ENCODE data around the gene ILDR1.

Gene ILDR1

DNA sequence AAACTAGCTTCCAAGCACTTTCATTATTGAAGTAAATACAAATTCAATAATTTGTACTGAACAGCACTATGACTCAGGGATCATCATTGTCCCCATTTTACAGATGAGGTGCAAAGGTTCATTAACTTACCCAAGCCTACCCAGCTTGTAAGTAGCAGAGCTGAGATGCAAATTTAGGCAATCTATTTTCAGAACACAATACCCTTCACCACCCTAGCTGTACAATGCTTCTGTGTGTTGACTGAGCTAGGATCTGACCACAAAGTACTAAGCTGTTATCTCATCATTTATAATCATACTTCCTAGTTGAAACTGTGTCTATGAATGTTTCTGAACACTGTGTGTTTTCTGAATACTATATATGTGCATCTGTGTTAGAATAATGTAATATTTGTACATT lies 3.2 kb upstream of the ILDR1 start:
- TF ChIP-seq EZH2 (IDR thresholded peaks at IDR 0.05) (no peak), POLR2AphosphoS5 (IDR thresholded peaks at IDR 0.05; ENCODE audit: borderline replicate concordance, low read depth, low read length) (no peak), FOXP2 (optimal IDR thresholded peaks at IDR 0.05; ENCODE audit: control extremely low read depth, extremely low read length, insufficient read depth) (no peak)
- H3K36me3 ChIP-seq (ENCODE audit: insufficient read depth, low read length): no peaks in the 10 kb centered on the region
- no peak overlapping the region for H3K9ac ChIP-seq (ENCODE audit: insufficient read length)
- no peaks in the 10 kb centered on the region for H3K9me3 ChIP-seq (ENCODE audit: low read depth, low read length)
- H3K27ac ChIP-seq: no peak overlapping the region
- H3K4me3 ChIP-seq: no peak overlapping the region
- no peak for DNase-seq (ENCODE audit: low read depth, low spot score)

DNA sequence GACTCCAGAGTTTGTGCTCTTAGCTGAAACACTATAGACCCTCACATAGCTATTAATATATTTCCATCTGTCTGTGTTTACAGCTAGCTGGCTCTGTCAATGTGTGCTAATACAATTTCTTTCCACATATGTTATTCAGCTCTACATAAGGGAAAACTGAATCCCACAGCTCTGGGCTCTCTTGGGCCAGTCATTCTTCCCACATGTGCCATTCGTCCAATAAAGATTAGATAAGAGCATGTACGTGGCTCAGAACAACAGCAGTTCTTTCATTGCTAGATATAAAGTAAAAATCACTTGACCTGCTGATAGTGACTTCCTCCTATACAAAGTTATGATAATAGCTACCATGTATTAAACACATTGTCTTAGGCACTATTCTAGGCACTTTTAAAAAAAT lies 2.8 kb upstream of the ILDR1 start:
- DNase-seq (ENCODE audit: low read depth, low spot score): no peak
- H3K36me3 ChIP-seq (ENCODE audit: insufficient read depth, low read length): no peaks in the 10 kb centered on the region
- no peak overlapping the region for H3K9ac ChIP-seq (ENCODE audit: insufficient read length)
- H3K27ac ChIP-seq: no peak overlapping the region
- no peak overlapping the region for H3K4me3 ChIP-seq
- TF ChIP-seq POLR2AphosphoS5 (IDR thresholded peaks at IDR 0.05; ENCODE audit: borderline replicate concordance, low read depth, low read length) (no peak), EZH2 (IDR thresholded peaks at IDR 0.05) (no peak), FOXP2 (optimal IDR thresholded peaks at IDR 0.05; ENCODE audit: control extremely low read depth, extremely low read length, insufficient read depth) (no peak)
- no peaks in the 10 kb centered on the region for H3K9me3 ChIP-seq (ENCODE audit: low read depth, low read length)

DNA sequence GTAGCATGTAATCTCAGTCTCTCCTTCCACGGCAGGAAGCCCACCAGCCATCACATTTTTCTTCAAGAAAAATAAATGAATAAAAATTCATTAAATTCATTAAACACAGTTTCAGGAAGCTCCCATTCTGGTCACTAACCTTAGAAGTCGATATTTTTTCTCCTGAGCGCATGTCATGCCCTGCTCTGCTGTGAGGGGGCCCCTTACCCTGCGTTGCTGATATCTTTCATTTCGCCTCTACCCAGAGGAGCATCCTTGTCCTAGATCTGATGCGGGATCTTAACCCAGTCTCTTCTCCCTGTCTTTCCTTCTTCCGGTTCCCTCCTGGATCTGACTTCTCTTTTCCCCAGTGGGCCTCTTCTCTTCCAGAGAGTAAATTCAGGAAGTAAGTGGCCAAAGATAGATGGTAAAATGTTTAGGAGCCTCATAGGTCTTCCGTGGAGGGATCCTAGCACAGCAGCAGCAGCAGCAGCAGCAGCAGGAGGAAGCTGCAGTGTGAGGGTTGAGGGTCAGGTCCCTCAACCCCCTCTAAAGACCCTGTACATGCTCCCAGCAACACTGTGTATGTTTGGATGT lies 1.4 kb upstream of the ILDR1 start:
- no peaks in the 10 kb centered on the region for H3K36me3 ChIP-seq (ENCODE audit: insufficient read depth, low read length)
- TF ChIP-seq FOXP2 (optimal IDR thresholded peaks at IDR 0.05; ENCODE audit: control extremely low read depth, extremely low read length, insufficient read depth): no peak
- H3K4me3 ChIP-seq: no peak overlapping the region
- H3K9me3 ChIP-seq (ENCODE audit: low read depth, low read length): no peaks in the 10 kb centered on the region
- no peak for DNase-seq (ENCODE audit: low read depth, low spot score)
- H3K9ac ChIP-seq (ENCODE audit: insufficient read length): no peak overlapping the region
- no peak overlapping the region for H3K27ac ChIP-seq

DNA sequence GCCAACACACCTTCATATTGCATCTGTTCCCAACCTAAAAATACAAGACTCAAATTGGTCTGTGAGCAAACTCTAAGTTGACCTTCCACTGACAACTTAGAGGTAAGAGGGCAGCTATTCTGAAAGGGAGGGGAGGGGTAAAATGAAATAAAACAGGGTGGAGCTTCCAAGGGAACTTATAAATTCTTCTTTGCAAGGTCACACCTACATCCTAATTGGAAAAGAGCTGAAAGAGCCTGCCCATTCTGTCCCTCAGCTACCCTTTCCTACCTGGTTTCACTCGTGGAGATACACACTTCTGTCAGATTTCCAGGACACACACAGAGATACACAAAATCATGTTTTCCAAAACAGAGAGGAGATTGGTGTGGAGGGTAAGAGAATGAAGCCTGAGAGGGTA lies 1.0 kb downstream of the ILDR1 start:
- TF ChIP-seq POLR2AphosphoS5 (IDR thresholded peaks at IDR 0.05; ENCODE audit: borderline replicate concordance, low read depth, low read length) (no peak), EZH2 (IDR thresholded peaks at IDR 0.05) (no peak), FOXP2 (optimal IDR thresholded peaks at IDR 0.05; ENCODE audit: control extremely low read depth, extremely low read length, insufficient read depth) (no peak)
- Histone ChIP-seq H3K9ac (ENCODE audit: insufficient read length) (no peak overlapping the region), H3K4me3 (no peak overlapping the region), H3K36me3 (ENCODE audit: insufficient read depth, low read length) (no peaks in the 10 kb centered on the region), H3K27ac (no peak overlapping the region), H3K9me3 (ENCODE audit: low read depth, low read length) (no peaks in the 10 kb centered on the region)
- no peak for DNase-seq (ENCODE audit: low read depth, low spot score)

DNA sequence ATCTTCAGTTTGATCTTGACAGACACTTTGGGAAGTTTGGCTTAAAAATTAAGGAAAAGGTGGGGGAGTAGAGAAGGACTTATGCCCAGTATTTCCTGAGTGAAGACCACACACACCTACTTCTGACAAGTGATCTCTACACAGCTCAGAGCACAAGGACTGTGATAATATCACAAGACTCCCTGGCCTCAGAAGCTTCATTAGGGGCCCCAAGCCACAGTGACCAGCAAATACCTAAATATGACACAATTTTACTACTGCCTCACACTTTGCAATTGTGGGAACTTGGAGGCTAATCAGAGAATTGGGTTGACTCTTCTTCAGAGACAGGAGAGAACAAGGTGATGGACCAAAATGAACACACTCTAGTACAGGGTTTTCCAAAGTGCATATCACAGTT lies 2.6 kb downstream of the ILDR1 start:
- H3K36me3 ChIP-seq (ENCODE audit: insufficient read depth, low read length): no peaks in the 10 kb centered on the region
- DNase-seq (ENCODE audit: low read depth, low spot score): no peak
- no peak overlapping the region for H3K9ac ChIP-seq (ENCODE audit: insufficient read length)
- H3K27ac ChIP-seq: no peak overlapping the region
- H3K4me3 ChIP-seq: no peak overlapping the region
- H3K9me3 ChIP-seq (ENCODE audit: low read depth, low read length): no peaks in the 10 kb centered on the region
- no peak for TF ChIP-seq POLR2AphosphoS5 (IDR thresholded peaks at IDR 0.05; ENCODE audit: borderline replicate concordance, low read depth, low read length)
- no peak for TF ChIP-seq EZH2 (IDR thresholded peaks at IDR 0.05)
- TF ChIP-seq FOXP2 (optimal IDR thresholded peaks at IDR 0.05; ENCODE audit: control extremely low read depth, extremely low read length, insufficient read depth): no peak

DNA sequence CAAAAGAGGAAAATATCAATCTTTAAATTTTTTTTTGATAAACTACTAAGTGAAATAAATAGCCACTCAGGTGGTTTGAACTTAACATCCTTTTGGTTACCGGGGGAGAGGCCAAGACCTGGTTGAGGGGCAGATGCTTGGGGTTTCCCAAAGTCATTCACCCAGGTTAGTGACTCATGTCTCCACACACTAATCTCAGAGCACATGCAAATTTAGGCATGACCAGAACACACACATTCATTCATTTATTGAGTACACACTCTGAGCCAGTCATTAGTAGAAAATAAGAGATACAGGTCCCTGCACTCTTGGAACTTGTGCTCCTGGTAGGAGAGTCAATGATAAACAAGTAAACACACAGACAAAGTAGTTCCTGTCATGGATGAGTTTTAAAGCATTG lies 7.3 kb downstream of the ILDR1 start:
- H3K9me3 ChIP-seq (ENCODE audit: low read depth, low read length): no peaks in the 10 kb centered on the region
- no peaks in the 10 kb centered on the region for H3K36me3 ChIP-seq (ENCODE audit: insufficient read depth, low read length)
- no peak for DNase-seq (ENCODE audit: low read depth, low spot score)
- H3K9ac ChIP-seq (ENCODE audit: insufficient read length): no peak overlapping the region
- no peak overlapping the region for H3K4me3 ChIP-seq
- H3K27ac ChIP-seq: no peak overlapping the region
- TF ChIP-seq FOXP2 (optimal IDR thresholded peaks at IDR 0.05; ENCODE audit: control extremely low read depth, extremely low read length, insufficient read depth) (no peak), EZH2 (IDR thresholded peaks at IDR 0.05) (no peak), POLR2AphosphoS5 (IDR thresholded peaks at IDR 0.05; ENCODE audit: borderline replicate concordance, low read depth, low read length) (no peak)

DNA sequence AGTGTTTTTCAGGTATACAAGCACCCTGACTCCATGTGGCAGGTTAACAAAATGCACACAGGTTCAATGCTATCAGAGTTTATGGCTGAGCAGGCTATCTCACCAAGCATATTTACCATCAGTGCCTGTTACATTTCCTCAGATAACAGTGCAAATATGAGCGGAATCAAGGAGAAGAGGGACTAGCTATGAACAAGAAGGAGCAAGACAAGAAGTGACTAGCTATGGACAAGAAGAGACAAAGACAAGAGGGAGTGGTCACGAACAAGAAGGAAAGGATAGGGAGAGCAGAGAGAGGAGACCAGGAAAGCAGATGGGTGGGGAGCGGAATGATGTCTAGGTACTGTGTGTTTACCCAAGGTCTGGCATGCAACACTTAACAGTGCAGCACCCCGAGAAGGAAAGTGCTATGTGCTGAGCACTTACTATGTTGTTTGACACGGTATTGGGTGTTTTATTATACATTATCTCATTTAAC lies 8.6 kb downstream of the ILDR1 start:
- Histone ChIP-seq H3K9me3 (ENCODE audit: low read depth, low read length) (no peaks in the 10 kb centered on the region), H3K4me3 (no peak overlapping the region), H3K9ac (ENCODE audit: insufficient read length) (no peak overlapping the region), H3K36me3 (ENCODE audit: insufficient read depth, low read length) (no peaks in the 10 kb centered on the region), H3K27ac (no peak overlapping the region)
- TF ChIP-seq EZH2 (IDR thresholded peaks at IDR 0.05) (no peak), POLR2AphosphoS5 (IDR thresholded peaks at IDR 0.05; ENCODE audit: borderline replicate concordance, low read depth, low read length) (no peak), FOXP2 (optimal IDR thresholded peaks at IDR 0.05; ENCODE audit: control extremely low read depth, extremely low read length, insufficient read depth) (no peak)
- no peak for DNase-seq (ENCODE audit: low read depth, low spot score)

DNA sequence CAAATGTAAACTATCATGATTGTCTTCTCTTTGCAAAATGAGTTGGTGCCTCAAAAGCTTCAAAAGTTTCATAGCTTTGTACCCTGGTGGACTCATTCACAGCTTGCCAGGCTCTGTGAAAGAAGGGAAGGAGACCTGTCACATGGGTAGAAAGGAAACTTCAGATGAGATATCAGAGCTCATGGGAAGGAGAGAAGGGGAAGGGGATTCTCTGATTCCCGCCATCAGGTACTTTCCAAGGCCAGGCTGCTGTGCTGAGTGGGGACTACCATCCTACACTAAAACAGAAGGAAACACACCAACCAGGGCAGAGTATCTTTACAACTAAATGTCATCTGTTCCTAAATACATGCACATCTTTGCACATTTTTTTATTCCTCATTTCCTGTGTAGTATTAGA lies 9.2 kb downstream of the ILDR1 start:
- Histone ChIP-seq H3K4me3 (no peak overlapping the region), H3K36me3 (ENCODE audit: insufficient read depth, low read length) (no peaks in the 10 kb centered on the region), H3K9ac (ENCODE audit: insufficient read length) (no peak overlapping the region), H3K9me3 (ENCODE audit: low read depth, low read length) (no peaks in the 10 kb centered on the region), H3K27ac (no peak overlapping the region)
- no peak for DNase-seq (ENCODE audit: low read depth, low spot score)
- TF ChIP-seq EZH2 (IDR thresholded peaks at IDR 0.05): no peak
- TF ChIP-seq FOXP2 (optimal IDR thresholded peaks at IDR 0.05; ENCODE audit: control extremely low read depth, extremely low read length, insufficient read depth): no peak
- TF ChIP-seq POLR2AphosphoS5 (IDR thresholded peaks at IDR 0.05; ENCODE audit: borderline replicate concordance, low read depth, low read length): no peak

DNA sequence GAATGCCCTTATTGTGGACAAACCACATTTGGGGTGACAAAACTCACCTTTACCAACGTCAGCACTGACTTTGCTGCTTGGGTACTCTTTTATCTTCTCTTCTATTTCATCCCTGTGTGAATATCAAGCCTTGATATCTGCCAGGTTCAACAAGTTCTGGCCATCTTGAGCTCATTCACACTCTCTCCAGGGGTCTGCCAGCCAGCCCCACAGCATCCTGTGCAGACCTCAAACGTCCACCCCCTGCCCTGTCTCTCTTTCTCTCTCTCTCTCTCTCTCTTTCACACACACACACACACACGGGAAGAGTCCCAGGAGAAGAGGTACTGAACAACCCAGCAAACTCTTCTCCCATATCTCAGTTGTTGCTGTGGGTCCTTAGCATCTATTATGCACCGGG lies 10.7 kb downstream of the ILDR1 start:
- Histone ChIP-seq H3K36me3 (ENCODE audit: insufficient read depth, low read length) (no peaks in the 10 kb centered on the region), H3K4me3 (no peak overlapping the region), H3K9ac (ENCODE audit: insufficient read length) (no peak overlapping the region), H3K27ac (no peak overlapping the region), H3K9me3 (ENCODE audit: low read depth, low read length) (no peaks in the 10 kb centered on the region)
- no peak for DNase-seq (ENCODE audit: low read depth, low spot score)
- no peak for TF ChIP-seq FOXP2 (optimal IDR thresholded peaks at IDR 0.05; ENCODE audit: control extremely low read depth, extremely low read length, insufficient read depth)
- TF ChIP-seq EZH2 (IDR thresholded peaks at IDR 0.05): no peak
- TF ChIP-seq POLR2AphosphoS5 (IDR thresholded peaks at IDR 0.05; ENCODE audit: borderline replicate concordance, low read depth, low read length): no peak

Data from SK-N-MC (cell line).